Thyroid gland (tissue), 4 donors: ENCODE measurements around the gene RNF4.

Experiments
- POLR2A ChIP-seq, 2 donors: fragments of 450-650 bp; IDR thresholded peaks; one replicate each; pipeline ENCODE4 v1.6.1; 2017; ENCODE audit warnings: antibody characterized with exemption in 2 of 2, mild to moderate bottlenecking in 2 of 2, moderate library complexity in 1 of 2
- TF ChIP-seq, protein P1 (sequence below), 6 experiments: fragments of 200-600 bp in 3 of 6; fragments of 450-650 bp in 3 of 6; sonication (generic) in 3 of 6; IDR thresholded peaks; one replicate each; pipeline ENCODE4 v1.5.1; 2016 to 2019; ENCODE audit warnings: antibody characterized with exemption in 6 of 6, mild to moderate bottlenecking in 2 of 6, inconsistent platforms in 1 of 6, moderate library complexity in 1 of 6

DNA sequence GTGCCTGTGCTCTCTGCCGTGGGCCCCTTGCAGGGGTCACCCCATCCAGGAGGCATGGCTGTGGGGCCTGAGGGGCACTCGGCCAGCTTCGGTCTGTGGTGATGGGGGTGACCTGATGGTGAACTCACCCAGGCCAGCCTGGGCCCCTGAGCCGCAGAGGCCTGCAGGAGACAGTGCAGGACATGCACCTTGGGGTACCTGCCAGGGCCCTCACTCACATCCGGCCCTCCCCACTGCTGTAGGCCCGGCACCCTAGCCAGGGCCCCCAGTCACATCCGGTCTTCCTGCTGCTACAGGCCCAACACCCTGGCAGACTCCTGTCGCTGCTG is 42.9 kb upstream of the RNF4 start:
- TF ChIP-seq, protein P1, sequence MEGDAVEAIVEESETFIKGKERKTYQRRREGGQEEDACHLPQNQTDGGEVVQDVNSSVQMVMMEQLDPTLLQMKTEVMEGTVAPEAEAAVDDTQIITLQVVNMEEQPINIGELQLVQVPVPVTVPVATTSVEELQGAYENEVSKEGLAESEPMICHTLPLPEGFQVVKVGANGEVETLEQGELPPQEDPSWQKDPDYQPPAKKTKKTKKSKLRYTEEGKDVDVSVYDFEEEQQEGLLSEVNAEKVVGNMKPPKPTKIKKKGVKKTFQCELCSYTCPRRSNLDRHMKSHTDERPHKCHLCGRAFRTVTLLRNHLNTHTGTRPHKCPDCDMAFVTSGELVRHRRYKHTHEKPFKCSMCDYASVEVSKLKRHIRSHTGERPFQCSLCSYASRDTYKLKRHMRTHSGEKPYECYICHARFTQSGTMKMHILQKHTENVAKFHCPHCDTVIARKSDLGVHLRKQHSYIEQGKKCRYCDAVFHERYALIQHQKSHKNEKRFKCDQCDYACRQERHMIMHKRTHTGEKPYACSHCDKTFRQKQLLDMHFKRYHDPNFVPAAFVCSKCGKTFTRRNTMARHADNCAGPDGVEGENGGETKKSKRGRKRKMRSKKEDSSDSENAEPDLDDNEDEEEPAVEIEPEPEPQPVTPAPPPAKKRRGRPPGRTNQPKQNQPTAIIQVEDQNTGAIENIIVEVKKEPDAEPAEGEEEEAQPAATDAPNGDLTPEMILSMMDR (IDR thresholded peaks at IDR 0.05): no peak
- TF ChIP-seq POLR2A (IDR thresholded peaks at IDR 0.05): no peak
